Embryonic facial prominence (tissue), 1 donor: Measurements from ENCODE around the gene SYNJ2.
"Not testable (repeated sequence)": the region's sequence is repeated elsewhere in the genome, so short reads cannot be mapped to it uniquely, and the experiment has no call there.

ENCODE experiments used
- DNase-seq: peaks from one replicate; pipeline ENCODE4 v3.0.0-alpha.2; 2016; ENCODE audit errors: extremely low spot score

SYNJ2 gene, protein sequence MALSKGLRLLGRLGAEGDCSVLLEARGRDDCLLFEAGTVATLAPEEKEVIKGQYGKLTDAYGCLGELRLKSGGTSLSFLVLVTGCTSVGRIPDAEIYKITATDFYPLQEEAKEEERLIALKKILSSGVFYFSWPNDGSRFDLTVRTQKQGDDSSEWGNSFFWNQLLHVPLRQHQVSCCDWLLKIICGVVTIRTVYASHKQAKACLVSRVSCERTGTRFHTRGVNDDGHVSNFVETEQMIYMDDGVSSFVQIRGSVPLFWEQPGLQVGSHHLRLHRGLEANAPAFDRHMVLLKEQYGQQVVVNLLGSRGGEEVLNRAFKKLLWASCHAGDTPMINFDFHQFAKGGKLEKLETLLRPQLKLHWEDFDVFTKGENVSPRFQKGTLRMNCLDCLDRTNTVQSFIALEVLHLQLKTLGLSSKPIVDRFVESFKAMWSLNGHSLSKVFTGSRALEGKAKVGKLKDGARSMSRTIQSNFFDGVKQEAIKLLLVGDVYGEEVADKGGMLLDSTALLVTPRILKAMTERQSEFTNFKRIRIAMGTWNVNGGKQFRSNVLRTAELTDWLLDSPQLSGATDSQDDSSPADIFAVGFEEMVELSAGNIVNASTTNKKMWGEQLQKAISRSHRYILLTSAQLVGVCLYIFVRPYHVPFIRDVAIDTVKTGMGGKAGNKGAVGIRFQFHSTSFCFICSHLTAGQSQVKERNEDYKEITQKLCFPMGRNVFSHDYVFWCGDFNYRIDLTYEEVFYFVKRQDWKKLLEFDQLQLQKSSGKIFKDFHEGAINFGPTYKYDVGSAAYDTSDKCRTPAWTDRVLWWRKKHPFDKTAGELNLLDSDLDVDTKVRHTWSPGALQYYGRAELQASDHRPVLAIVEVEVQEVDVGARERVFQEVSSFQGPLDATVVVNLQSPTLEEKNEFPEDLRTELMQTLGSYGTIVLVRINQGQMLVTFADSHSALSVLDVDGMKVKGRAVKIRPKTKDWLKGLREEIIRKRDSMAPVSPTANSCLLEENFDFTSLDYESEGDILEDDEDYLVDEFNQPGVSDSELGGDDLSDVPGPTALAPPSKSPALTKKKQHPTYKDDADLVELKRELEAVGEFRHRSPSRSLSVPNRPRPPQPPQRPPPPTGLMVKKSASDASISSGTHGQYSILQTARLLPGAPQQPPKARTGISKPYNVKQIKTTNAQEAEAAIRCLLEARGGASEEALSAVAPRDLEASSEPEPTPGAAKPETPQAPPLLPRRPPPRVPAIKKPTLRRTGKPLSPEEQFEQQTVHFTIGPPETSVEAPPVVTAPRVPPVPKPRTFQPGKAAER (N-terminal part only)

DNA sequence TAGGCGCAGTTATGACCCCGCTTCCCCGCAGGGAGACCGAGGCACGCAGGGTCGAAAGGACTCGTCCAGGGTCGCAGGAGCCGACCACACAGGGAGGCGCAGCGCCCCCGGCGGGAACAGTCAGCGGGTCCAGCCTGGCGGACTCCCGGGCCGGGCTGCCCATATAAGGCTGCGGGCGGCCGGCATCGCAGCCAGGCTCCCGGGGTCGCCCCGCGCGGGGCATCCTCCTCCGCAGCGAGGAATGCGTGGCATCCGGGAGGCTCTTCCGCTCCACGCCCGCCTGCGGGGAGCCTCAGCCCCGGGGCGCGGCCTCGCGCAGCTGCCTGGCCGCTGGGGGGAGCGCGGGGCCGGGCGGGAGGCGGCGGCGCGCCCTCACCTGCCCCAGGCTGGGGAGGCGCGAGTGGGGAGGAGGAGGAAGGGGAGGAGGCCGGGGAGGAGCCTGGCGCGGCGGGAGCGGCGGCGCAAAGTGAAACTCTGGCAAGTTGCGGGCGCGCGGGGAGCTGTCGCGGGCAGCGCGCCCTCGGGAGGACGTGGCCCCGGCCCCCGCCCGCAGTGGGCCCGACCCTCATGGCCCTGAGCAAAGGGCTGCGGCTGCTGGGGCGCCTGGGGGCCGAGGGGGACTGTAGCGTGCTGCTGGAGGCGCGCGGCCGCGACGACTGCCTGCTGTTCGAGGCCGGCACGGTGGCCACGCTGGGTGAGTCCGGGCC, at the start of gene SYNJ2:
Gene SYNJ2 (plus strand): TSS at position 469 of the 707 bp plus-strand sequence. CDS start 99 bp downstream, at position 568.
- no peak for DNase-seq

DNA sequence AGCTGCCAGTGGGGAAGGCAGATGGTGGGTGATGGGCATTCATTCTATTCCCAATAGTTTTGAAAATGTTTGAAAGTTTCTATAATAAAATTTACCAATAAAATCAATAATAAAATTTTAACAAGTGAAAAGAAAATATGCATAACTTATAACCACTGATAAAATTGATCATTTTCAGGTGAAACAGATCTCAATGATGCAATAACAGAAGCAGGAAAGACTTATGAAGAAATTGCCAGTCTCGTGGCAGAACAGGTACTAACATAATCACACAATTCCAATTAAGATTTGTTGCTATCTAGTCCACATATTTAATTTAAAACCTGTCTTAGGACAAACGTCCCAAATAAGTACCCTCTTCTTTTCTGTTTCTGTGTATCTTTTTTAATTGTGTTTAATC, 45.9 kb upstream of the SYNJ2 start:
- DNase-seq, result no peak

DNA sequence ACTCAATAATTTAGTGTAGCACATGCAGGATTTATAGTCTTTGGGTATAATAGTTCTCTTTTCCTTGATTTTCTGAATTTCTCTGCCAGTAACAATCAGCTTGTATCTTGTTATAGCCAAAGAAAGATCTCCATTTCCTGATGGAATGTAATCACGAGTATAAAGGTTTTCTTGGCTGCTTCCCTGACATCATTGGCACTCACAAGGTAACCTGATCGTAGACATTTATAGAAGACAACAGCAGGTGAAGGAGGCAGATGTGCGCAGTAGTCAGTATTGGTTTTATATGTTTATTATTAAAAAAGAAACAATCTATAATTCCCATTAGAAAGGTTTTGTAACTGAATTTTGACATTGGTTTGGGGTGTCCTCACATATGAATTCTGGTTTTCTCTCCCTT, 44.3 kb upstream of the SYNJ2 start:
- no peak for DNase-seq

DNA sequence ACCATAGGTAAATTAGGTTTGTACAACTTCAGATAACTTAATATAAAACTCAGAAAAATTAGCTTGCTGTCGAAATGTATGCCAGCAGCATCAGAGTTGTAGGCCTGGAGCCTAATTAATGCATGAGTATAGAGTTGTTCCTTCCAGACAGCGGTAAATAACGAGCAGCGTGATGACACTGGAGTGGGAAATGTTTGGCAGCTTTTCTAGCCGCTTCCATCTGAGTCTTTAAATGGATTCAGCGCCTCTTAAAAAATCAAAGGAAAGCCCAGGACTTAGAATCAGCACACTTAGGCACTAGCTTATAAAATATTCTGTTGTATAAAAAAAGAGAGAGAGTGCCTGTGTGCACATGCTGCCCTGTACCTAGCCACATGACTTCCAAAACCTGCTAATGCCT, 43.7 kb upstream of the SYNJ2 start:
- DNase-seq, result no peak

DNA sequence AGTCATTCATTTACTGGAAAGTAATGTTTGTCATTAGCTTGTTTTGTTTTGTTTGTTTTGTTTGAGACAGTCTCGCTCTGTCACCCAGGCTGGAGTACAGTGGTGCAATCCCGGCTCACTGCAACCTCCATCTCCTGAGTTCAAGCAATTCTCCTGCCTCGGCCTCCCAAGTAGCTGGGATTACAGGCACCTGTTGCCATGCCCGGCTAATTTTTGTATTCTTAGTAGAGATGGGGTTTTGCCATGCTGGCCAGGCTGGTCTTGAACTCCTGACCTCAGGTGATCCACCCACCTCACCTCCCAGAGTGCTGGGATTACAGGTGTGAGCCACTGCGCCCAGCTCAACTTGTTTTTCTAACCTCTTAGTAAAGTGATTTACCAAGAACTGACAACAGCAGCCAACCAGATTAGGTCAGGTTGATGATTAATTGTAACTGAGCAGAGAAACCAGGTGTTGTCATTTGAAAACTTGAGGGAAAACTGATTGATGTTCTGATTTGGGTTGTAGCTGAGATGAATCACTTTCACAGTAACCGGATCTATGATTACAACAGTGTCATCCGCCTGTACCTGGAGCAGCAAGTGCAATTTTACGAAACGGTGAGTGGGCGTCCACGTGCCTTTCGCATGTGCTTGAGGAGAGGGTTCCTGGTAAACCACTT, 41.2 kb upstream of the SYNJ2 start:
- not testable (repeated sequence) for DNase-seq

DNA sequence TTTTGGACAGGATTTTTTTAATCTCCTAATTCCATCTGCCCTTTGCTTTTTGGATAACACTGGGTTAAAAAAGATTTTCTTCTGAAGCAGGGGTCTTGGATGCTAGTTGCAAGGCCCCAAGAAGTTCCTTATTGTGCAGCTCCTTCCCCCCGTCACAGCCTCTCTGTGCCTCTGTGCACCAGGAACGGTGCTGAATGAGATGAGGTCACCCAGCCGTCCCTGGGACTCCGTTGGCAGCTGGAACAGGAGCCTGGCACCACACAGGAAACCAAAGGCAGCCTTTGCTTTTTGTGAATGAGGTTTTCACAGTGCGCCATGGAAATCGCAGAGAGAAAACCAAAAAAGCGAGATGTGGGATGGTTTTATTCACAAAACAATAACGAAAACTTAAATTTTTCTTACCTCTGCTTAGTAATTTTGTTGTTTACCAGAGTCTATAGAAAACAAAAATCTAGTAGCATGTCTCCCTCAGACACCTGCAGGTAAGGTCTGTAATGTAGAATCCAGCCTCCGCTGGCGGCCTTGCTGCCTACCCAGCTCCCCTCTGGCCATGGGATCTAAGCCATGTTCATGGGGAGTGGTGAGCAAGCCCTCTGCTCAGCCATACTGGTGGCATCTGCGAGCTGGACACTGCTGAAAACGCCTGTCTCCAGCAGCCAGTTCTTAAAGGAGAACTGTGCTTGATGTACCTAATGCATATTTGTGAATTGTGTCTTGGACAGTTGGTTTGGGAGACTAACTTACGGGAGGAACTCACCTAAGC, 40.4 kb upstream of the SYNJ2 start:
- no peak for DNase-seq

DNA sequence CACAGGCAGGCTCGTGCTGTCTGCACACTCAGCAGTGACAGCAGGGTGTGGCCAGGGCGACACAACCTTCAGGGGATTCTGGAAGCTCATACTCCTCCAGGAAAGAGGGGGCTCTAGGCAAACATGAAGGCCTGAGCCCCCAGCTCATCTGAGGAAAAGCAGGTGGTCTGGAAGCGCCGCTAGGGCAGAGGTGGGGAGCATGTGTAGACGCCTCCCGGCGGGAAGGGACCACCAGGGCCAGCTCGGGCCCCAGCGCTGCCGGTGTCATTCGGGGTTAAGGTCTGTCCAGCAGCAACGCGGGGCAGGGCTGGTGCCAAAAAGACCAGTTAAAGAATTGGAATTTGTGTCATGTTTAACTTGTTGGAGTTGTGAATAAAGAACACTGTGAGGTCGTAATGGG, 39.3 kb upstream of the SYNJ2 start:
- no peak for DNase-seq

DNA sequence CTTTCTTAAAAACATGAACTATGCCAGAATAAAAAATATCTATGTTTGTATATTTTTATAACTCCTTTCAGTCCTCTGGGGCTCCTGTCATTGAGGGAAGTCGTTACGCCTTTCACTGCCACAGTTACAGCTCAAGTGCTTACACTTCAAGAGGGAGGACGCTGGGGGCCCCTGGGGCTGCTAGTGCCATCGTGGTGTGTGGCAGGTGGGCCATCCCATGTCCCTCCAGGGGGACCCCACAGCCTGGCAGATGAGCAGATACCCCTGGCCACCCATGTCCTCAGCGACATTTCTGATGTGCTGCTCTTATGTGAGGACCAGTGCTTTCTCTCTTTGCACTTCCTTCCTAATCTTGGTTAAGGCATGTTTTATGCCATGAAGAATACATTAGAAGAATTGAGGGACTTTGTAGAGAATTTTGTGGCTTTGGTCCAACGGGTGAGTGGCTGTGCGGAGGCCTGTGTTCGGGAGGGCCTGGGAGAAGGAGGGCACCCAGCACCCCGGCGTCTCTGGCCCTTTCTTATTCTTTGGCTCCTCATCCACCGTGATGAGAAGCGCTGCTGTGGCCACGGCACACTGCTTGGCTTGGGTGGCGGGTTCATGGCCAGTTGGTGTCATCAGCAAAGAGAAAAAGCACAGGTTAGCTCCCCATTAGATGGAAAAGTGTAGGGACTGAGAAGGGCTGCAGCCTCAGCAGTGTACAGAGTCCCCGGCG, 38.3 kb upstream of the SYNJ2 start:
- no peak for DNase-seq

DNA sequence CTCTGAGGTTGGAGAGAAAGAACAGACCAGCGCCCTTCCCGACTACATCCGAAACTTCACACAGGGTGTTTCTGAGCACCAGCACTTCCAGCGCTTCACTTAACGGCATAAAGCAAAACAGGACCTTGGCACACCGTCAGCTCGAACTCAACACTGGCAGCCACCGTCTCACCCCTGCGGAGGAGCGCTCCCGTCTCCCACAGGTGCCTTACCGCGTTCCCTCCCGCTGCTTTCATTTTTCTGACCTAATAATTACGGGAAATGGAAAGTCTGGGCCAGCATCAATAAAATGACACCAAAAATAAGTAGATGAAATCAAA, 37.7 kb upstream of the SYNJ2 start:
- no peak for DNase-seq

DNA sequence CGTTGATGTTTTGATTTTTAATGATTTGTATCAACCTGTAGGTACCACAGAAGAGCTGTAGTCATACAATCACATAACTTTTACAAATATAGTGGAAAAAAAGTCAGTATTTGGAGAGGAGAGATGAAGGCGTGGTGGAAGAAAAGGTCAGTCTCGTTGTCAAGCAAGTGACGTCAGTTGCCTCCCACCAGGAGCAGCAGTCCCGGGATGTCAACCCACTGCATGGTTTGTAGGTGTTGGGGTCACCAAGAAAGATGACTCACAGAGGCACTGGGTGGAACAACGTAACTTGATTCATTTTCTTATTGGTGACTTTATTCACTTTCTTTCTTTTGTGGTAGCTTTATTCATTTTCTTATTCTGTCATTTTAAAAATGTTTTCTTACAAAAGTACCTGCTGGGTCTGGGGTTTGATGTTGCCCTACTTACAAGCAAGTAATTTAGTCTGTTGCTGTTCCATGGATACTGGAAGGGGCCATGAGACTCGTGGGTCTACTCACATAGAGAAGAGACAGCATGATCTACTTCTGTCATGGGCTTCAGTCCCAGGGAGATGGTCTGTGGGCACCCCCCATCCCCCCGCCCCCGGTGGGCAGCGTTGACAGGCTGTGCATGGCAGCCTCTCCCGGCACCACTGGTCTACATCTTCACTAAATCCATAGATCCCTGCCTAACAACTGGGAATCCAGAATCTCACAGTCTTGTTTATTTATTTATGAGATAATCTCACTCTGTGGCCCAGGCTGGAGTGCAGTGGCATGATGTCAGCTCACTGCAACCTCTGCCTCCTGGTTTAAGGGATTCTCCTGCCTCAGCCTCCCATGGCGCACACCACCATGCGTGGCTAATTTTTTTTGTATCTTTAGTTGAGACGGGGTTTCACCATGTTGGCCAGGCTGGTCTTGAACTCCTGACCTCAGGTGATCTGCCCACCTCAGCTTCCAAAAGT, 36.4 kb upstream of the SYNJ2 start:
- no peak for DNase-seq

DNA sequence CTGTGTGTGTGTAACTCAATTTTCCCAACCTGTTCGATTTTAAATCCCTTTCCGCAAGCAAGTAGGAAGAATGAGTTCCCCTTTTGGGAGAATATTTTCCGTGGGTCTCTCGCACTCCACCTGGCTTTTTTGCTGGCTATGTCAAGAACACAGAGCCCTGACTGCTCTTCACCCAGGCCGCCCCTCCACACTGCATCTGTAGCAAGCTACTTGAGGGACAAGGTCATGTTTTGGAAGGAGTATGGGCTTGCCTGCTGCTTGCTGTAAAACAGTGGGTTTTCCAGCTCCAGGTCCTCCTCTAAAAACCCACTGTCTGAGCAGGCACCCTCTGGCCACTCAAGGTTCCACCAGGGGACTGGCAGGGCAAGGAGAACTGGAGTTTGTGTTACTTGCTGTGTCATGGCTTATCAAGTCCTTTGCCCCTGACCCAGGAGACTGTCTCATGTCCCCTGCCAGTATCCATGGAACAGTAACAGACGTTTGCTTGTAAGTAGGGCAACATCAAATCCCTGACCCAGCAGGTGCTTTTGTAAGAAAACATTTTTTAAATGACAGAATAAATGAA, 35.5 kb upstream of the SYNJ2 start:
- DNase-seq, result no peak

DNA sequence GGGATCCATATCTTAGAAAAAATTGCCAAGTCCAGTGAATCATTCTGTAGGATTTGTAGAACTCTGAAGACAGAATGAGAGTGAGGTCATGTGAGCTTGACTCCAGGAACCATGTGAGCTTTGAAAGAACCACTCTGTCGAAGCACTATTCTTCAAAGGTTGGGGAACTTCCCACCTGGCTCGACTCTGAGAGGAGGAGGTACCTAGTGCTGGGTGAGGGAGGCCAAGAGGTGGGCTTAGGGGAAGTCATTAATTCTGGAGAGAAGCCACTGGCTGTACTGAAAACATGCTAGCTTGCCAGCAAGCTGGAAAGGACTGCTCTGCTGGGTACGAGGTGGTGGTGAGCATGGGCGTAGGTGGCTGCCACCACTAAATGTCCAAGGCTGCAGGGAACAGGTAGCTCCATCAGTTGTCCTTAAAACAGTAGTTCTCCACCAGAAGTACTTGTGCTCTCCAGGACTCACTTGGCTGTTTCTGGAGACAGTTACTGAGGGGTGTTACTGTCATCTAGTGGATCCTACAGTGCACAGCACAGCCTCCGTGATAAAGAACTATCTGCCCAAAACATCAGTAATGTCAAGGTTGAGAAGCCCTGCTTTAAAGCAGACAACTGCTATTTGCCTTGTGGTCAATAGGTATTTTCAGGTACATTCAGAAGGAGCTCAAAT, 34.7 kb upstream of the SYNJ2 start:
- DNase-seq, result no peak

DNA sequence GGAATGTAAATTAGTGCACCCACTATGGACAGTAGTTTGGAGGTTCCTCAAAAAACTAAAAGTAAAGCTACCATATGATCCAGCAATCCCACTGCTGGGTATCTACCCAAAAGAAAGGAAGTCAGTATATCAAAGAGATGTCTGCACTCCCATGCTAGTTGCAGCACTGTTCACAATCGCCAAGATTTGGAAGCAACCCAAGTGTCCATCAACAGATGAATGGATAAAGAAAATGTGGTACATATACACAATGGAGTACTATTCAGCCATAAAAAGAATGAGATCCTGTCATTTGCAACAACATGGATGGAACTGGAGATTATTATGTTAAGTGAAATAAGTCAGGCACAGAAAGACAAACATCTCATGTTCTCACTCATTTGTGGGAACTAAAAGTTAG, 30.8 kb upstream of the SYNJ2 start:
- not testable (repeated sequence) for DNase-seq

DNA sequence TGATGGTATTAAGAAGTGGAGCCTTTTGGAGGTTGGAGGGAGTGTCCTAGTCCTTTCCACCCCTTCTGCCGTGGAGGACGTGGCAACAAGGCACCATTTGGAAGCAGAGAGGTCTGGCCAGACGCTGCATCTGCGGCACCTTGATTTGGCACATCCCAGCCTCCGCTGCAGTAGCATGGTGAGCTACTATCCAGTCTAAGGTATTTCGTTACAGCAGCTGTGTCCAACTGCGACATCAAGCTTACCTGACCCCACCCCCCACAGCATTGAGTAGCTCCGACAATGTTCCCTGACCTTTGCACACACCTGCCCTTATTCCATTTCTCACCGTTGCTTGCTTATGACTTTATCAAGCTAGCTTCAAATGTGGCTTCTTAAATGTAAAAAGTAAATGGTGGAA, 29.8 kb upstream of the SYNJ2 start:
- DNase-seq, result no peak

DNA sequence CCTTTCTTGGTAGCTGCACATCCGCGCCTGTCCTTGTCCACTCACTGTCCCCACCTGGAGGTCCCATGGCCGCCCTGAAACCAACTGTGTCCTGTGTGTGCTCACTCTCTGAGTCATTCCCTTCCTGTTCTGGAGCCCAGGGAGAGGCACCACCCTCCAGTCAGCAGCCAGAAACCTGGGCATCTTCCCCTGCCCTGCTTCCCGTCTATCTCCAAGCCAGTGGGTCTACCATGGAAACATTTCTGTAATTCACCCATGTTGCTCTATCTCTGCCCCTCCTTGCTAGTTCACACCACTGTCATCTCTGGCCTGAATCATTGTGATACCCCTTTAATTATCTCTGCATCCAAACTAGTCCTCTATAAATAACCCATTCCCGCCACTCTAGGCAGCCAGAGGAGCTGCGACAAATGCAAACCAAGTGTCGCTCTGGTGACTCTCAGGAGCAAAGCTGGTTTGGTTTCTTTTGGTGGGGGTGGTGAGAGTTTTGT, 28.8 kb upstream of the SYNJ2 start:
- DNase-seq, result no peak

DNA sequence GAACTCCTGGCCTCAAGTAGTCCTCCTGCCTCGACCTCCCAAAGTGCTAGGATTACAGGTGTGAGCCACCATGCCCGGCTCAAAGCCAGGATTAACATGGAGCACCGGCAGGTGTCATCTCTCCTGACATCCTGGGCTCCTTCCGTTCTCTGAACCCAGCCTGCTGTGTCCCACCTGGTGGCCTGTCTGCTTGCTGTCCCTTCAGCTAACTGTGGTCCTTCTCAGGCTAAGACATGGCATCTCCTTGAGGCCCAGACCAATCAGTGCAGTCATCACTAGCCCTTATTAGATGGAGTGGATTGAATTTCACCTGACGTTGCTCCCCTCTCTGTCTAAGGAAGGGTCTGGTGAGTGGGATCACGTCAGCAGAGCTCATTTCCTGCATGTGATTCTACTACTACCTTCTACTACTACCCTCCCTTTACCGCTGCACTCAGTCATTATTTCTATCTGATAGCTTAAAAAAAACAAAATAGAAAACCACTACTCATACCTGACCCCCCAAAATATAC, 28.0 kb upstream of the SYNJ2 start:
- DNase-seq, result no peak
